A204.1 (cell line): ENCODE measurements around the gene ZNF273.
"Not testable (repeated sequence)": the region's sequence is repeated elsewhere in the genome, so short reads cannot be mapped to it uniquely, and the experiment has no call there.

ENCODE experiments used
- FAIRE-seq: peaks from 2 replicates; lab custom pipeline; 2012; peaks lifted over from hg19 to GRCh38; lab: Jason Lieb, UNC

Gene ZNF273

DNA sequence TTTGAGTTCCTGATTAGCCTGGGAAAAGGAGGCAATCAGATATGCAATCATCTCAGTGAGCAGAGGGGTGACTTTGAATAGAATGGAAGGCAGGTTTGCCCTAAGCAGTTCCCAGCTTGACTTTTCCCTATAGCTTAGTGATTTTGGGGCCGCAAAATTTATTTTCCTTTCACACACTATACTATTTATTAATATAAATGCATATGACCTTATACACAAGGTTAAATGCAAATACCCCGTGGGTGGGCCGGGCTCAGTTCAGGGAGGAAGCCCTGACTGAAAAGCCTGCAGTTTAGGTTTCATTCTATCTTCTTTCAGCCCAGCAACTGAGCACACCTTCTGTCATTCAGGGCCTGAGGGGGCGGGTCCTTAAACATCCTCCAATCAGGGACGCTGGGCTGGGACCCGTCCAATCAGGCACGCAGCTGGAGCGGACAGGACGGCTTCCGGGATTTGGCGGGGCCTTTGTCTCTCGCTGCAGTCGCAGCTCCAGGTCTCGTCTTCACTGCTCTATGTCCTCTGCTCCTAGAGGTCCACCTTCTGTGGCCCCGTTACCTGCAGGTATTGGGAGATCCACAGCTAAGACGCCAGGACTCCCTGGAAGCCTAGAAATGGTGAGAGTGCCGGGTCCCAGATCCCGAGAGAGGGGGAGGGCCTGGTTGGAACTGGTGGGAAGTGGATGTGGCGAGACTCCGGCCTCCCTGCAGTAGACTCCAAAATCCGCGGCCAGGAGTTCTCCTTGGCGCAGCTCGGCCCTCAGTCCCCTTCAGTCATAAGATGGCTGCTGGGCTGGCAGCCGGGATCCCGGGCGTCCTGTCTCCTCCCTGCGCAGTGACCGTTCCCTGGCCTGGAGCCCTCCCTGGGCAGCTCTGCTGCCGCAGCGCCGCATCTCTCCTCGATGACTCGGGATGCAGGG is at the start of gene ZNF273:
TSS of gene ZNF273 (plus strand) at position 468 of the 916 bp plus-strand sequence. CDS start at position 513, 45 bp downstream.
- peak; percentile 98 for FAIRE-seq

DNA sequence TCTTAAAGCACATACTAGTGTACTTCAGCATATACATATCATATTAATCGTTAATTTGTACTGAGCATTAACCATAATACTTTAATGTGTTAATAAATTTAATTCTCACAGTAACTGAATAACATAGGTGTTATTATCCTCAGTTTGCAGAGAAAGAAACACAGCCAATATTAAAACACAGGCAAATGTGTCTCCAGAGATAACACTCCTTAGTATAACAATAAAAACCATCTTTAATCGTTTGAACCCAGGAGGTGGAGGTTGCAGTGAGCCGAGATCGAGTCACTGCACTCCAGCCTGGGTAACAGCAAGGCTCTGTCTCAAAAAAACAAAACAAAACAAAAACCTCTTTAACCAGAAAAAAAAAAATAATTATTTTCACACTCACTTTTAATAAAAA is 49.4 kb upstream of the ZNF273 start:
- FAIRE-seq: no peak

DNA sequence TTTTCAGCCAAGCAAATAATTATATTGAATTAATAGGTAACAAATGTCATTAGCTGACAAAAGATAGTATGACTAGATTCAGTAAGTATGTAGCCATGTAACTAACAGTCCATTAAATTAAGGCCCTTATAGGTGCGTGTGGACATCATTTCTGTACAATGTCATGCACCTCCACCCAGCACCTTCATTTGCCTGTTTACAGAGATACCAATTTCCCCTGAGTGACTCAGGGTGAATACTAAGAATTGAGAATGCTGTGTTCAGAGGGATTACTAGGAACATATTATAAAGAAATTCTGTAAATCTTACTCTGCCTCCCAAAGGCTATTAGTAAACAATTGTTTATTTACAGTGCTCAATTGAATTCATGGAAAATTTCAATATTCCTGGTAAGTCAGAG is 48.1 kb upstream of the ZNF273 start:
- no peak for FAIRE-seq

DNA sequence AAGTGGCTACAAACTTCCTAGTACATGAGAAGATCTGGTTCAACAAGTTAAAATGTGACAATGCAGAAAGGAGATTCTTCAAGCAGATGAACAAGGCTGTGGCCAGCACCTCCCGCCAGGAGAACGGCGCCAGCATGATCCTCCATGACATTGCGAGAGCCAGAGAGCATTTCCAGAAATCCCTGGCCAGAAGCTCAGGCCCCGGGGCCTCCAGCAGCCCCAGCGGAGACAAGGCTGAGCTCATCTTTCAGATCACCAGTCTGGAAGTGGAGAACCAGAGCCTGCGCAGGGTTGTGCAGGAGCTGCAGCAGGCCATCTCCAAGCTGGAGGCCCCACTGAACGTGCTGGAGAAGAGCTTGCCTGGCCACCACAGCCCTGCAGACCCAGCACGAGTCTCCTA is 40.1 kb upstream of the ZNF273 start:
- FAIRE-seq: no peak

DNA sequence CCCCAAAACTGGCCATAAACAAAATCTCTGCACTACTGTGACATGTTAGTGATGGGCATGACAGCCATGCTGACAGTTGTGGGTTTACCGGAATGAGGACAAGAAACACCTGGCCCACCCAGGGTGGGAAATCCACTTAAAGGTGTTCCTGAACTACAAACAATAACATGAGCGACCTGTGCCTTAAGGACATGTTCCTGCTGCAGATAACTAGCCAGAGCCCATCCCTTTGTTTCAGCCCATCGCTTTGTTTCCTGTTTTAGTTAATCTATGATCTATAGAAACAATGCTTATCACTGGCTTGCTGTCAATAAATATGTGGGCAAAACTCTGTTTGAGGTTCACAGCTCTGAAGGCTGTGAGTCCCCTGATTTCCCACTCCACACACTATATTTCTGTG is 39.5 kb upstream of the ZNF273 start:
- not testable (repeated sequence) for FAIRE-seq

DNA sequence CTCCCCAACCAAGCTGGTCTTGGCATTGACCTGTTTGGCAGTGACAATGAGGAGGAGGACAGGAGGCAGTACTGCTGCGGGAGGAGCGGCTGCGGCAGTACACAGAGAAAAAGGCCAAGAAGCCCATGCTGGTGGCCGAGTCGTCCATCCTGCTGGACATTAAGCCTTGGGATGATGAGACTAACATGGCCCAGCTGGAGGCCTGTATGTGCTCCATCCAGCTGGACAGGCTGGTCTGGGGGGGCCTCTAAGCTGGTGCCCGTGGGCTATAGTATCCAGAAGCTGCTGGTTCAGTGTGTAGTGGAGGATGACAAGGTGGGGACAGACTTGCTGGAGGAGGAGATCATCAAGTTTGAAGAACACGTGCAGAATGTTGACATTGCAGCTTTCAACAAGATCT is 39.1 kb upstream of the ZNF273 start:
- no peak for FAIRE-seq

DNA sequence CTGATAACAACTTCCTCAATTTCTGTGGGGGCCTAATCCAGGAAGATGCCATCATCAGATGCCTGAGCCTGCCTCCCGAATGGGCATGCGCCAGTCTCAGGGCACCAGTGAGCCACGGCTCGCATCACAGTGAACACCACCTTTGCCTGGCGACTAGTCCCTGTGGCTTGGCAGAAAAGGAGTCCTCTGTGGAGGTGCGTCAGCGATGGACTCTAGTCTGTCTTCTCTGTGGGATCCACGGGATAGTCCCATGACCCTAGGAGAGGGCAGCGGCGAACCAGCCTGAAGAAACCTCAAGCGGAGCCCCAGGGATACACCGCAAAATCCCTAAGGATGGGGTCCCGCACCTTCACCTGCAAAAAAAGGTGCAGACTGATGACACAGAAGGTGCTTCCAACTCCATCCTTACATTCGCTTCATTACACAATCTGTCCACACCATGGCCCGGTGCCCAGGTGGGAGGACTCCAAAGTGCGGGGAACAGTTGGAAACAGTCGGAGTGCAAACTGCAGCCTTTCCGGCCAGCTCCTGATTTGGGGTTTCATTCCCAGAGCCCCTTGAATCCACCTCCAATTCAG is 35.1 kb upstream of the ZNF273 start:
- no peak for FAIRE-seq

DNA sequence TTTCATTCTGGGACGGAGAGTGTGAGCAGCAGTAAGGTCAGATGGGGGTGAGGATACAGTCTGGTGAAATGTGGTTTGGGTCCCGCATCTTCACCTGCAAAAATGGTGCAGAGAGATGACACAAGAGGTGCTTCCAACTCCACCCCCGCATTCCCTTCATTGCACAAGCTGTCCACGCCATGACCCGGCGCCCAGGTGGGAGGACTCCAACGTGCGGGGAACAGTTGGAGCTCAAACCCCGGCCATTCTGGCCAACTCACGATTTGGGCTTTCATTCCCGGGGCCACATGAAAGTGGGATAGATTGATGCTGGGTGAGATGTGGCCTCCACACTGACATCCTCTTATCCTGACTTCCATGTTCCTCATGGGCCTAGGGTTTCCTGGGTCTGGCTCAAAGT is 34.6 kb upstream of the ZNF273 start:
- no peak for FAIRE-seq

DNA sequence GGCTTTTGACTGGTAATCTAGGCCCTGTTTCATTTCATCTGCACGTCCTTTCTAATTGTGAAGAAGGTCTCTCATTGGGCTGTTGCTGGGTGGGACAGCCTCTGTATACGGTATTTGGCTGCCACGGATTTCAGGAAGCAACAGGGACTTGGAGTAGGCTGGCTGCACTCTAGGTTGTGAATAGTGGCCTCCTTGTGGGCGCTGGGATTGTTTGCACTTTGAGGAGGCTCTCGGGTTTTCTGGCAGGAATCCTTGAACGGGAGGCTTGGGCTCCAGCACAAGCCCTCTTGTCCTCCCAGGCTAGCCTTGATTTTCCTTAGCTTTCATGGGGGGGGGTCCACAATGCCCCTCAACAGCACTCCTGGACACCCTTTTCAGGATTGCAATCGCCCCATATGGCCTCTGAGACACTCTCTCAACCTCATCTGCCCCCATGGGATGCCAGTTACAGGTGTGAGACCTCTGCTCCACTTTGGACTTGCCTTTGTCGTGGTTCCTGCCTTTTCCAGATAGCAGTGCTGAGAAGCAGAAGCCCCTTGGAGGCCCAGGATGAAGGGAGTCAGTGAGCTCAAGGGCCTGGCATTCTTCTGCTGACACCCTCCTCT is 33.9 kb upstream of the ZNF273 start:
- FAIRE-seq: no peak

DNA sequence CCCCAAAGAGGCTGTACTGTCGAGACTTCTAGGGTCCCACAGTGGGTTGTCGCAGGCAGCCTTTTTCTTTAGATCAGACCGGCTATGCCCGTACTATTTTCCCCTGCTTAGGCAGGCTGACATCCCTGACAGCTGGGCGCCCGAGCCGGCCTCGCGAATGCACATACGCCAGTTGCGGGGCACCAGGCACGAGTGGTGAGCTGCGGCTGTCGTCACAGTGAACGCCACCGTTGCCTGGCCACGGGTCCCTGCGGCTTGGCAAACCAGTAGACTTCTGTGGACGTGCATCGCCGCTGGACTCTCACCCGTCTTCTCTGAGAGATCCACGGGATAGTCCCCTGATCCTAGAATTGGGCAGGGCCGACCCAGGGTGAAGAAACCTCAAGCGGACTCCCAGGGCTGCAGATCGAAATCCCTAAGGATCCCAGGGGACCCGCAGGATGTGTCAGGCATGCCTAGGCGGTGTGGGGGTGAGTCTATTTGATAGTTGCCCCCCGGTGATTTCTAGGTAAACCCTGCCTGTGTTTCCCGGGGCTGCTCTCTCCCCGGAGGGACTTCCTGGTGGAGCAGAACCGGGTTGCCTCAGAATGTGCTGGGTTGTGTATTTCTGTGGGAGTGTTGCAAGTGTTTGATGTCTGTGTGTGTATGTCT is 33.0 kb upstream of the ZNF273 start:
- FAIRE-seq: no peak

DNA sequence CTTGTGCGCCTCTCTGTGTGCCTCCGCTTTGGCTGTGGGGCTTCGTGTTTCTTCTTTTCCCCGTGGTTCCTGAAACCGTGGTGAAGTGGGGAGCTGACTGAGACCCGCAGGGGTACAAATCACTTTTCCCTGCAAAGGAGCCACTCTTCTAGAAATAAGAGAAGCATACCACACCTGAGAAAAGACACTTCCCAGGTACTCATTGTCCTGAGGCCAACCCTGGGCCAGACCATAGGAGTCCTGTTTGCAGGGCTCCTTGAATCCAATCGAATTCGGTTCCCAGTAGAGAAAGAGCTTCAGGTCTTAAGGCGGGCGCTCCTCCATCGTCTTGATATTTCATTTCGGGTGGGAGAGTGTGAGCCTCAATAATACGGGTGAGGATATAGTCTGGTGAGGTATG is 32.4 kb upstream of the ZNF273 start:
- no peak for FAIRE-seq

DNA sequence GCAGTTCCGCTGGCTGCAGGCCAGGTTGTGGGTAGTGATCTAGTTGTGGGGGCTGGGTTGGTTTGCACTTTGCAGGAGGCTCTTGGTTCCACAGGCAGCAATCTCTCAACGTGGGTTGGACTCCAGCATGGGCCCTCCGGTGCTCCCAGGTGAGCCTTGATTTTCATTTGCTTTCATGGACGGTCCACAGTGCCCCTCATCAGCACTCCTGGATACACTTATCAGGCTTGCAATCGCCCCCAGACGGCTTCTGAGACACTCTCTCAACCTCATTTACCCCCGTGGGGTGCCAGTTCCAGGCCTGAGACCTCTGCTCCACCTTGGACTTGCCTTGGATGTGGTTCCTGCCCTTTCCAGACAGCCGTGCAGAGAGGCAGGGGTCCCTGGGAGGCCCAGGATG is 31.3 kb upstream of the ZNF273 start:
- no peak for FAIRE-seq

DNA sequence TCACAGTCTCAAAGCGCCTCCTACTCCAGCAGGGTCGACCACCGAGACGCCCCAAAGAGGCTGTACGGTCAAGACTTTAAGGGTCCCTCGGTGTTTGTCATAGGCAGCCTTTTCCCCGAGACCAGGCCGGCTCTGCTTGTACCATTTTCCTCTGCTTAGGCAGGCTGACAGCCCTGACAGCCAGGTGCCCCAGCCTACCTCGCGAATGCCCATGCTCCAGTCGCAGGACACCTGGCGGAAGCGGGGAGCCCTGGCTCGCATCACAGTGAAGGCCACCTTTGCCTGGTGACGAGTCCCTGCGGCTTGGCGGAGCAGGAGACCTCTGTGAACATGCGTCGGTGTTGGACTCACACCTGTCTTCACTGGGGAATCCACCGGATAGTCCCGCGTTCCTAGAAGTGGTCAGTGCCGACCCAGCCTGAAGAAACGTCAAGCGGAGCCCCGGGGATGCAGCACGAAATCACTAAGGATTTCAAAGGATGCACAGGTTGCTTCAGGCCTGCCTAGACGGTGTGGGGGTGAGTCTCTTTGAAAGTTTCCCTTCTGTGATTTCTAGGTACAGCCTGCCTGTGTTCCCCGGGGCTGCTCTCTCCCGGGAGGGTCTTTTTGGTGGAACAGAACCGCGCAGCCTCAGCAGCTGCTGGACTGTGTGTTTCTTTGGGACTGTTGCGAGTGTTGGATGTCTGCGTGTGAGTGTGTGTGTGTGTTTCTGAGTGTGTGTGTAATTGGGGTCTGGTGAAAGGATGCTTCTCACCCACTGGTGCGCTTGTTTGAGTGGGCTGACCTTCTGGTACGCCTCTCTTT is 30.5 kb upstream of the ZNF273 start:
- no peak for FAIRE-seq

DNA sequence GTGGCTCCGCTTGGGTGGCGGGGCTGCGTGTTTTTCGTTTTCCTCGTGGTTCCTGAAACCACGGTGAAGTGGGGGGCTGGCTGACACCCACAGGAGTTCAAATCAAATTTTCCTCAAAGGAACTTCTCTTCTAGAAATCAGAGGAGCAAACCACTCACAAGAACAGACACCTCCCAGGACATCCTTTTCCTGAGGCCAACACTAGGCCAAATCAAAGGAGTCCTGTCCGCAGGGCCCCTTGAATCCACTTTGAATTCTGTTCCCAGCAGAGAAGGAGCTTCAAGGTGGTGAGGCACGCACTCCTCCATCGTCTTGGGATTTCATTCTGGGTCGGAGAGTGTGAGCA is 29.9 kb upstream of the ZNF273 start:
- FAIRE-seq: no peak

DNA sequence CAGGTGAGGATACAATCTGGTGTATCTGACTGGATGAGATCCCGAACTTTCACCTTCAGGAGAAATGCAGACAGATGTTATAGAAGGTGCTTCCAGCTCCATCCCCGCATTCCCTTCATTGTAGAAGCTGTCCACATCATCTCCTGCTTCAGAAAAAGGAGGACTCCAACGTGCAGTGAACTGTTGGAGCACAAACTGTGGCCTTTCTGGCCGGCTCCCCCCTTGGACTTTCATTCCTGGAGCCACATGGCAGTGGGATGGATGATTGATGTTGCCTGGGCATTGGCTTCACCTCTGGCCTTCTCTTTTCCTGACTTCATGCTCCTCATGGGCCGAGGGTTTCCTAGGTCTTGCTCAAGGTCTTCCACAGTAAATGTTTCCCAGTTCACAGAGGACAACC is 29.6 kb upstream of the ZNF273 start:
- no peak for FAIRE-seq

DNA sequence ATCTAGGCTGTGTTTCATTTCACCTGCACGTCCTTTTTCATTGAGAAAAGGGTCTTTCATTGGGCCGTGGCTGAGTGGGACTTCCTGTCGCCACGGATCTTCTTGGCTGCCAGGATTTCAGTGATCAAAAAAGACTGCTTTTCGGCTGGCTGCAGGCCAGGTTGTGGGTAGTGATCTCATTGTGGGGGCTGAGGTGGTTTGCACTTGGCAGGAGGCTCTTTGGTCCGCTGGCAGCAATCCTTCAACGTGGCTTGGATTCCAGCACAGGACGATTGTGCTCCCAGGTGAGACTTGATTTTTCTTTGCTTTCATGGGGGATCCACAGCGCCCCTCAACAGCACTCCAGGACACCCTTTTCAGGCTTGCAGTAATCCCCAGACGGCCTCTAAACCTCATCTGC is 29.0 kb upstream of the ZNF273 start:
- FAIRE-seq: no peak

DNA sequence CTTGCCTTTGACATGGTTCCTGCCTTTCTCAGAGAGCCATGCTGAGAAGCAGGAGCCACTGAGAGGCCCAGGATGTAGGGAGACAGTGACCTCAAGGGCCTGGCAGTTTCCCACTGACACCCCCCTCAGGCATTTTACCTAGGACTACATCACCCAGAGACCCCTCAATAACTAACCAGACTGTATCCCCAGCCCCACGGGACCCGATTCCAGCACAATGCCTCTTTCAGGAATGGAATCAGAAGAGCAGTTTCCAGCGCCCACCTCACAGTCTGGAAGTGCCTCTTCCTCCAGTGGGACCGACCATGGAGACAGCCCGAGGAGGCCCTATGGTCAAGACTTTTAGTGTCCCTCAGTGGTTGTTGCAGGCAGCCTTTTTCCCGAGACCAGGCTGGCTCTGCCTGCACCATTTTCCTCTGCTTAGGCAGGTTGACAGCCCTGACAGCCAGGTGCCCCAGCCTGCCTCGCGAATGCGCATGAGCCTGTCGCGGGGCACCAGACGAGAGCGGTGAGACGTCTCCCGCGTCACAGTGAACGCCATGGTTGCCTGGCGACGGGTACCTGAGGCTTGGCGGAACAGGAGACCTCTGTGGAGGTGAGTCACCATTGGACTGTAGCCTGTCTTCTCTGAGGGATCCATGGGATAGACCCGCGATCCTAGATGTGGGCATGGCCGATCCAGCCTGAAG is 28.4 kb upstream of the ZNF273 start:
- FAIRE-seq: no peak

DNA sequence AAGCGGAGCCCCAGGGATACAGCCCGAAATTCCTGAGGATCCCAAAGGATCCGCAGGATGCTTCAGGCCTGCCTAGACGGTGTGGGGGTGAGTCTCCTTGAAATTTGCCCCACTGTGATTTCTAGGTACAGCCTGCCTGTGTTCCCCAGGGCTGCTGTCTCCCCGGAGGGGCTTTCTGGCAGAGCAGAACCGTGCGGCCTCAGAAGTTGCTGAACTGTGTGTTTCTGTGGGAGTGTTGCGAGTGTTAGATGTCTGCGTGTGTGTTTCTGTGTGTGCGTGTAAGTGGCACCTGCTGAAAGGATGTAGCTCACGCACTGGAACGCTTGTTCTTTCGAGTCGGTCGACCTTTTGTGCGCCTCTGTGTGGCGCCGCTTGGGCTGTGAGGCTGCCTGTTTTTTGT is 27.8 kb upstream of the ZNF273 start:
- FAIRE-seq: no peak

DNA sequence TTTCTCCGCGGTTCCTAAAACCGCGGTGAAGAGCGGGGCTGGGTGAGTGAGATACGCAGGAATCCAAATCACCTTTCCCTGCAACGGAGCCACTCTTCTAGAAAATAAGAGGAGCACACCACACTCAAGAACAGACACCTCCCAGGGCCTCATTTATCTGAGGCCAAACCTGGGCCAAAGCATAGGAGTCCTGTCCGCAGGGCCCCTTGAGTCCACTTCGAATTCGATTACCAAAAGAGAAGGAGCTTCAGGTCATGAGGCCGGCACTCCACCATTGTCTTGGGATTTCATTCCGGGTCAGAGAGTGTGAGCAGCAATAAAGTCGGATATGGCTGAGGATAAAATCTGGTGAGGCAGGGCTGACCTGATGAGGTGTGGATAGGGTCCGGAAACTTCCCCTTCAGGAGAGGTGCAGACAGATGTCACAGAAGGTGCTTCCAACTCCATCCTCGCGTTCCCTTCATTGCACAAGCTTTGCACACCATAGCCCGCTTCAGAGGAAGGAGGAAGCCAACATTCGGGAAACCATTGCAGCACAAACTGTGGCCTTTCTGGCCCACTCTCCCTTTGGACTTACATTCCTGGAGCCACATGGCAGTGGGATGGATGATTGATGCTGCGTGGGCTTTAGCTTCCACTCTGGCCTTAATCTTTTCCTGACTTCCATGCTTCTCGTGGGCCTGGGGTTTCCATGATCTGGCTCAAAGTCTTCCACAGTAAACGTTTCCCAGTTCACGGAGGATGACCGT is 27.2 kb upstream of the ZNF273 start:
- no peak for FAIRE-seq

DNA sequence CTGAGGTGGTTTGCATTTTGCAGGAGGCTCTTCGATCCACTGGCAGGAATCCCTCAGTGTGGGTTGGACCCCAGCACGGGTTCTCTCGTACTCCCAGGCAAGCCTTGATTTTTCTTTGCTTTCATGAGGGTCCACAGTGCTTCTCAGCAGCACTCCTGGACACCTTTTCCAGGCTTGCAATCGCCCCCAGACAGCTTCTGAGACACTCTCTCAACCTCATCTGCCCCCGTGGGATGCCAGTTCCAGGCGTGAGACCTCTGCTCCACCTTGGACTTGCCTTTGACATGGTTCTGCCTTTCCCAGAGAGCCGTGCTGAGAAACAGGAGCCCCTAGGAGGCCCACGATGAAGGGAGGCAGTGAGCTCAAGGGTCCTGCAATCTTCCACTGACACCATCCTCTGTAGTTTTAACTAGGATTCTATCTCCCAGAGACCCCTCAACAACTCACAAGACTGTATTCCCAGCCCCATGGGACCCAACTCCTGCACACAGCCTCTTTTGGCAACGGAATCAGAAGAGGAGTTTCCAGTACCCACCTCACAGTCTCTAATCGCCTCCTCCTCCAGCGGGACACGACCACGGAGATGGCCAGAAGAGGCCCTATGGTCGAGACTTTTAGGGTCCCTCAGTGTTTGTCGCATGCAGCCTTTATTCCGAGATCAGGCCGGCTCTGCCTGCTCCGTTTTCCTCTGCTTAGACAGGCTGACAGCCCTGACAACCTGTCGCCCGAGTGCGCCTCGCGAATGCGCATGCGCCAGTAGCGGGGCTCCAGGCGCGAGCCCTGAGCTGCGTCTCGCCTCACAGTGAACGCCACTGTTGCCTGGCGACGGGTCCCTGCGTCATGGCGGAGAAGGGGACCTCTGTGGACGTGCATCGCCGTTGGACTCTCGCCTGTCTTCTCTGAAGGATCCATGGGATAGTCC is 26.0 kb upstream of the ZNF273 start:
- no peak for FAIRE-seq
